GM12801 (cell line): ENCODE measurements around the gene RFK.

Source experiments
- CTCF ChIP-seq: IDR thresholded peaks from one replicate; pipeline ENCODE4 v1.5.1; 2011; ENCODE audit warnings: control low read depth; ENCODE audit not compliant: insufficient read length; ENCODE audit errors: extremely low read depth

The RFK gene

GRCh38 chr9:76359766-76360165 lies 34.5 kb downstream of the RFK start:
- no peak for TF ChIP-seq CTCF

GRCh38 chr9:76359365-76359764 lies 34.9 kb downstream of the RFK start:
- TF ChIP-seq CTCF, result no peak

GRCh38 chr9:76358628-76359280 lies 35.5 kb downstream of the RFK start:
- TF ChIP-seq CTCF, result no peak

- no peak for TF ChIP-seq CTCF
Observed at GRCh38 chr9:76357555-76357954, 36.7 kb downstream of the RFK start.

- no peak for TF ChIP-seq CTCF
Observed at GRCh38 chr9:76355886-76356285, 38.3 kb downstream of the RFK start.

GRCh38 chr9:76354221-76354620 lies 40.0 kb downstream of the RFK start:
- TF ChIP-seq CTCF, result no peak

- no peak for TF ChIP-seq CTCF
Observed at GRCh38 chr9:76353280-76353679, 40.9 kb downstream of the RFK start.

GRCh38 chr9:76352026-76352620 lies 42.1 kb downstream of the RFK start:
- TF ChIP-seq CTCF, result no peak
